ENCODE measurements around the gene KDM5D.

Gene KDM5D

DNA sequence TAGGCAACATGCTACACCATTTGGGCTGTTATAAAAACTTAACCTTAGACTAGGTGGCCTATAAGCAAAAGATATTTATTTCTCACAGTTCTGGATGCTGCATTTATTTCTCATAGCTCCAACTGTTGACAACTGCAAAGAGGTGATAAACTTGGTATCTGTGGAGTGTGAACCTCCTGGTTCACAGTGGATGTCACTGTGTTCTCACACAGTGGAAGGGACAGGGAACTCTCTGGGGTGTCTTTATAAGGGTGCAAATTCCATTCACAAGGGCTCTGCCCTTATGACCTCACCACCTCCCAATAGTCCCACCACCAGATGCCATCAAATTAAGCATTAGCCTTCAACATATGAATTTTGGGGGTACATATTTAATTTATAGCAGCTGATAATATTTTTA is 46.0 kb downstream of the KDM5D start:
- no peaks in the 10 kb centered on the region for H3K4me1 ChIP-seq (ENCODE audit: insufficient read depth, poor library complexity, severe bottlenecking)
- H3K9me3 ChIP-seq (ENCODE audit: severe bottlenecking): no peaks in the 10 kb centered on the region
- H3K36me3 ChIP-seq (ENCODE audit: low read depth): peaks cover 47% of the 10 kb centered on the region
- TF ChIP-seq, protein P1, sequence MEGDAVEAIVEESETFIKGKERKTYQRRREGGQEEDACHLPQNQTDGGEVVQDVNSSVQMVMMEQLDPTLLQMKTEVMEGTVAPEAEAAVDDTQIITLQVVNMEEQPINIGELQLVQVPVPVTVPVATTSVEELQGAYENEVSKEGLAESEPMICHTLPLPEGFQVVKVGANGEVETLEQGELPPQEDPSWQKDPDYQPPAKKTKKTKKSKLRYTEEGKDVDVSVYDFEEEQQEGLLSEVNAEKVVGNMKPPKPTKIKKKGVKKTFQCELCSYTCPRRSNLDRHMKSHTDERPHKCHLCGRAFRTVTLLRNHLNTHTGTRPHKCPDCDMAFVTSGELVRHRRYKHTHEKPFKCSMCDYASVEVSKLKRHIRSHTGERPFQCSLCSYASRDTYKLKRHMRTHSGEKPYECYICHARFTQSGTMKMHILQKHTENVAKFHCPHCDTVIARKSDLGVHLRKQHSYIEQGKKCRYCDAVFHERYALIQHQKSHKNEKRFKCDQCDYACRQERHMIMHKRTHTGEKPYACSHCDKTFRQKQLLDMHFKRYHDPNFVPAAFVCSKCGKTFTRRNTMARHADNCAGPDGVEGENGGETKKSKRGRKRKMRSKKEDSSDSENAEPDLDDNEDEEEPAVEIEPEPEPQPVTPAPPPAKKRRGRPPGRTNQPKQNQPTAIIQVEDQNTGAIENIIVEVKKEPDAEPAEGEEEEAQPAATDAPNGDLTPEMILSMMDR (IDR thresholded peaks at IDR 0.05; ENCODE audit: poor library complexity, severe bottlenecking): no peak
- no peak overlapping the region for H3K27ac ChIP-seq (ENCODE audit: poor library complexity, severe bottlenecking)
- ATAC-seq (ENCODE audit: low read depth) (no peak), DNase-seq (ENCODE audit: low spot score) (no peak)
- H3K27me3 ChIP-seq (ENCODE audit: insufficient read depth, poor library complexity, severe bottlenecking): no peaks in the 10 kb centered on the region
- H3K4me3 ChIP-seq (ENCODE audit: severe bottlenecking): no peak overlapping the region

DNA sequence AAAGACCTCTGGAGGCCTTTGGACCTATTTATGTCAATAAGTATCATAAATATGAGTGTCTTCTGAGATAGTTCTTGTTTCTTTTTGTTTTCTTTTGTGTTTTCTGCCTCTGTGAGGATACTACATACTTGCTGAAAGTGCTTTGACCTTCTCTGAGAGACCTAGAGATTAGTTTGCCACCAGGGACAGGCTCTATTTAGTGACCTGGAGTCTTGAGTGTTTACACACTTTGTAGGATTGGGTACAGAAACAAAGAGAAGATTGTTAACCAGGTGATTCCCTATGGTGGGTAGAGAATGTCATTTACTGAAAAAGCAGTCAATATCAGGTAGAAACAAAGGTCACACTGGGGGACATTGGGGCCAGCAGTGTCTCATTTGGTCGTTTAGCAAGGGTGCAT is 63.7 kb downstream of the KDM5D start:
- TF ChIP-seq, protein P1 (IDR thresholded peaks at IDR 0.05; ENCODE audit: poor library complexity, severe bottlenecking): no peak
- DNase-seq (ENCODE audit: low spot score): no peak
- ATAC-seq (ENCODE audit: low read depth): no peak

More for the DNA sequence above, 63.7 kb downstream of the KDM5D start:
- no peaks in the 10 kb centered on the region for H3K36me3 ChIP-seq (ENCODE audit: low read depth)
- no peaks in the 10 kb centered on the region for H3K9me3 ChIP-seq (ENCODE audit: severe bottlenecking)
- H3K4me3 ChIP-seq (ENCODE audit: severe bottlenecking): no peak overlapping the region
- H3K27ac ChIP-seq (ENCODE audit: poor library complexity, severe bottlenecking): no peak overlapping the region
- no peaks in the 10 kb centered on the region for H3K27me3 ChIP-seq (ENCODE audit: insufficient read depth, poor library complexity, severe bottlenecking)
- H3K4me1 ChIP-seq (ENCODE audit: insufficient read depth, poor library complexity, severe bottlenecking): no peaks in the 10 kb centered on the region
